Sciatic nerve (tissue), 2 donors: ENCODE results near the gene RBM27. TPM values are rescaled to one million over a fixed set of nuclear protein-coding genes. Genes with fewer than 3 reads are reported as not detected.
A peak's percentile ranks its signal among the peaks of the same experiment; 100 is the strongest.
"Not testable (repeated sequence)": the region's sequence is repeated elsewhere in the genome, so short reads cannot be mapped to it uniquely, and the experiment has no call there.

Experiments
- ATAC-seq: fragments of 200-7000 bp; cut with Tn5 transposase; one replicate; pipeline ENCODE4 v1.9.1; 2020; ENCODE audit warnings: mild to moderate bottlenecking, moderate library complexity
- DNase-seq: peaks from one replicate; pipeline ENCODE4 v3.0.0-alpha.2; 2020; ENCODE audit warnings: low spot score
- intact Hi-C: fragments of 100-400 bp; cut with DNase I; formaldehyde crosslinking; loops from one replicate; pipeline ENCODE4 v1.14.2; 2022
- total RNA-seq: library from RNA; stranded (reverse); fragmentation: NEBNext Ultra II Directional; extraction: Animal tissue kit (Norgen Biotek cat#: 25700); gene quantifications from one replicate; pipeline ENCODE4 v1.2.1, GENCODE V29; 2021
- donor health status: DM: no; HTN: no; CAD: no.
- donor health status: DM: no; HTN: no; CAD: no.

The RBM27 gene
- total RNA-seq: 22.1 TPM

- intact Hi-C loops: no loop called here
- peak; percentile 100 for ATAC-seq
- DNase-seq: peak; percentile 97
Measured at GRCh38 chr5:146203011-146203871, at the start of gene RBM27. RBM27 (plus strand) TSS chr5:146203605; CDS start chr5:146203766, 161 bp downstream.

DNA sequence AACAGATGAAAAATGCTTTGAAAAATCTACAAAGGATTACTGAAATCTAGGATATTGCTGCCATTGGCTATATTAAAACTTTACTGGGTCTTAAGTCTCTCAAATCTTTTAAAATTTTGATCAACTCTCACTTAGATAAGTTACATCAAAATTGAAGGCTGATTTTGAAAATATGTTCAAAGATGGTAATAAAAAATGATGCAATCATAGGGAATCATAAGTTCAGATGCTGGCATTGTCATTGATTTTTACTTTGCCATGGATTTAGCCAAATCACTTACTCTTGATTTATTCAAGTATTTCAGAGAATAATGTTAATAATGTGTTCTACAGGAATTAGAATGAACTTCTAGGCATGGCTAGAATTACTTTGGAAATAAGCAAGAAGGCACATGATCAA, 45.1 kb upstream of the RBM27 start:
- intact Hi-C loops: no loop called here
- no peak for ATAC-seq
- DNase-seq: no peak

DNA sequence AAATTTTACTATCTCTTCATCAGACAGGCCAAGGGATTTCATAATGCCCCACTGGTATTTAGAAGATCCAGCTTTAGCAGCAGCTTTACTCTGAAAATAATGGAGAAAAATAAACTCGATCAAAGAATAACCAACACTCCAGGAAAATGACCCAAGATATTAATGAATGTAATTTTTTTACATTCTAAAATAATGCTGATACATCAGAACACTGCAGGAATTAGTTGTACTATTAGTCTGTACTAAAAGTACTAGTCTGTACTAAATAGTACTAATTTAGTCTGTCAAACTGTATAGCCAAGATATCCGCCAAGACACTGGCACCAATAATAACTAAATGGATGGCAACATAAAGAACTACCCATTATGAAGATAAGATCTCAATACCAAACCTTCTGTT, 39.0 kb upstream of the RBM27 start:
- intact Hi-C loops: no loop called here
- no peak for ATAC-seq
- DNase-seq: no peak

- no peak for DNase-seq
- no peak for ATAC-seq
- intact Hi-C loops: no loop called here
Measured at GRCh38 chr5:146165460-146165859, 37.9 kb upstream of the RBM27 start.

- DNase-seq (no peak), ATAC-seq (no peak)
- intact Hi-C loops: no loop called here
Measured at GRCh38 chr5:146165903-146166302, 37.5 kb upstream of the RBM27 start.

DNA sequence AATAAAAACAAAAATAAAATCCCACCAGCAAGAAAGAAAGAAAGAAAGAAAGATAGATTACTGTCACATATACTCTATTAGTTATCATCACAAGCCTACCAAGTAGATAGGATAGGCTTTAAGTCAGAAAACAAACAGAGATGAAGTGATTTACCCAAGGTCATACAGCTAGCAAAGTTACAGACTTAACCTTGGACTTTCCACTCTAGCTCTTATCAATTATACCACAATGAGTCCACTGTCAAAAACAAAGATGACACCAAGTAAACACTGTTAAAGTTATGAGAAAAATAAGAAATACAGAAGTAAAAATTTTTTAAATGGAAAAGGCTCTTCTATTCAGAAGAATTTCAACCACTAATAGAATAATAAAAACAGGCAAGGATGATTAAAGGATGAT, 34.3 kb upstream of the RBM27 start:
- intact Hi-C loops: no loop called here
- ATAC-seq (no peak), DNase-seq (no peak)

DNA sequence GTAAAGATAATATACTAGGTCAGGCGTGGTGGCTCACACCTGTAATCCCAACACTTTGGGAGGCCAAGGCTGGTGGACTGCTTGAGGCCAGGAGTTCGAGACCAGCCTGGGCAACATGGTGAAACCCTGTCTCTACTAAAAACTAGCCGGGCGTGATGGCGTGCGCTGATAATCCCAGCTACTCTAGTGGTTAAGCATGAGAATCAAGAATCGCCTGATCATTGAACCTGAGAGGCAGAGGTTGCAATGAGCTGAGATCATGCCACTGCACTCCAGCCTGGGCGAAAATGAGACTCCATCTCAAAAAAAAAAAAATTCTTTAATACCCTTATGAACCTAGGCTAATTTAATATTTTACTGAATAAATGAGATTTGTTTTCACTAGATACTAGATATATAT, 30.4 kb upstream of the RBM27 start:
- DNase-seq, intact Hi-C loops, ATAC-seq: not testable (repeated sequence)

GRCh38 chr5:146173597-146173996, 29.8 kb upstream of the RBM27 start:
- ATAC-seq: no peak
- intact Hi-C loops: no loop called here
- DNase-seq: no peak

DNA sequence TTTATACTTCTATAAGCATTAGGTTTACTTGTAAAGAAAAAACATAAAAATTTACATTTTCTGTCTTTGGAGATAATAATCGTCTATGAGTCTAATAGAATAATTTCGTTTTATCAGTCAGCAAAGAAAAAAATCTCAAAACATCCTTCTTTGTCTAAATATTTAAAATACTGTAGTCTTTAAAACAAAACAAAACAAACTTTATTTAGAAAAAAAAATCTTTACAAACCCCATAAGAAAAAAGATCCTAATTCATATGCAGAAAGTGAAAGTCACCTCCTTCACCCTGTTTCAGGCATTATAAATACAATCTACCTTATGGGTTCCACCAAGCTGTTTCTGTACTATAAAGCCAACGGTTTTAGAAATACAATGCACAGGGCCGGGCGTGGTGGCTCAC, 26.6 kb upstream of the RBM27 start:
- intact Hi-C loops: no loop called here
- no peak for DNase-seq
- ATAC-seq: no peak

DNA sequence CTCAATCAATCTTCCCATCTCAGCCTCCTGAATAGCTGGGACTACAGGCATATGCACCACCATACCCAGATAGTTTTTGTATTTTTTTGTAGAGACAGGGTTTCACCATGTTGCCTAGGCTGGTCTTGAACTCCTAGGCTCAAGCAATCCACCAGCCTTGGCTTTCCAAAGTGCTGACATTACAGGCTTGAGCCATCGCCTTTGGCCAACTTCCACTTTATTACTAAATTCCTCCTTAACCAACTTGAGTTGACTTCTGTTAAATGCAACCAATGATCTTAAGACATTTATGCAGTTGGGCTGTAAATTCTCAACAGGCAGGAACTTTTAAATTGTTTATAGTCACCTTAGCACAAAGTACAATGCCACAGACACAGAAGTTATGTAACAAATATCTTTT, 23.7 kb upstream of the RBM27 start:
- intact Hi-C loops: no loop called here
- DNase-seq: no peak
- no peak for ATAC-seq

DNA sequence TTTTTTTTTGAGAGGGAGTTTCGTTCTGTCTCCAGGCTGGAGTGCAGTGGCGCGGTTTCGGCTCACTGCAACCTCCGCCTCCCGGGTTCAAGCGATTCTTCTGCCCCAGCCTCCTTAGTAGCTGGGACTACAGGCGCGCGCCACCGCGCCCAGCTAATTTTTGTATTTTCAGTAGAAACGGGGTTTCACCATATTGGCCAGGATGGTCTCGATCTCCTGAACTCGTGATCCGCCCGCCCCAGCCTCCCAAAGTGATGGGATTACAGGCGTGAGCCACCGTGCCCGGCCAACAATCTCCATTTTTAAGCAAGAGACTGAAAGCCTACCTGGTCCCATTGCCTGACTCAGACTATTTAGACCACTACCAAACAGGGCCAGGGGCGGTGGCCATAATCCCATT, 20.0 kb upstream of the RBM27 start:
- peak; percentile 57 for DNase-seq
- ATAC-seq, intact Hi-C loops: not testable (repeated sequence)

- ATAC-seq (no peak), DNase-seq (no peak)
- intact Hi-C loops: no loop called here
Measured at GRCh38 chr5:146185161-146185560, 18.2 kb upstream of the RBM27 start.

GRCh38 chr5:146188358-146188757, 15.0 kb upstream of the RBM27 start:
- intact Hi-C loops: no loop called here
- DNase-seq (no peak), ATAC-seq (no peak)

DNA sequence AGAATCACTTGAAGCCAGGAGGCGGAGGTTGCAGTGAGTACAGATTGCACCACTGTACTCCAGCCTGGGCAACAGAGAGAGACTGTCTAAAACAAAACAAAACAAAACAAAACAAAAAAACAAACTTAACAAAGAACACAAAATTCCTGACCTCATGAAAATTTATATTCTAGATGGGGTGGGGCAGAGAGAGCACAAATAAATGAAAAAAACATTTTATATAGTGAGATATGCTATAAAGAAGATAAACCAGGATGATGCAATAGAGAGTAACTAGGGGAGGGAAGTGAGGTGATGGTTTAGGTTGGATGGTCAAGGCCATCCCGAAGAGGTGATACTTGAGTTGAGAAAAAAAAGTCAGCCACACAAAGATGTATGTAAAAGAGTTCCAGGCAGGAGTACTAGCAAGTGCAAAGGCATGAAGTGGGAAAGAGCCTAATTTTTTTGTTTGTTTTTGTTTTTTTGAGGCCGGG, 10.8 kb upstream of the RBM27 start:
- no peak for ATAC-seq
- no peak for DNase-seq
- intact Hi-C loops: no loop called here

DNA sequence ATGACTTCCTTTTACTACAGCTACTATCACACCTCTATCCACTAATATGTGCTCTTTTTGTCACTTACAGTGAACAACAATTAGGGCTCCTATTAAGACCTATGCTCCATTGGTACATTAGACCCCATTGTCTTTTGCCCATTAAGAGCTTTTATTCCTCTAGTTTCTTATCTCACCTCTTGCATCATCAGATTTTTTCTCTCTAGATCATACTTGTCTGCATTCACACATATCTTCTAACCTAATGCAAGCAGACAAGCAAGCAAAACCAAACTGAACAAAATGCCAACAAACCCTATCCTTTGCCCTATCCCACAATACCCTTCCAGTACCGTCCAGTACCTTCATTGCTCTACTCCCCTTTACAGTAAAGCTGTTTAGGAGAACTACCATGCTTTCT, 10.1 kb upstream of the RBM27 start:
- ATAC-seq (no peak), DNase-seq (no peak)
- intact Hi-C loops: no loop called here

DNA sequence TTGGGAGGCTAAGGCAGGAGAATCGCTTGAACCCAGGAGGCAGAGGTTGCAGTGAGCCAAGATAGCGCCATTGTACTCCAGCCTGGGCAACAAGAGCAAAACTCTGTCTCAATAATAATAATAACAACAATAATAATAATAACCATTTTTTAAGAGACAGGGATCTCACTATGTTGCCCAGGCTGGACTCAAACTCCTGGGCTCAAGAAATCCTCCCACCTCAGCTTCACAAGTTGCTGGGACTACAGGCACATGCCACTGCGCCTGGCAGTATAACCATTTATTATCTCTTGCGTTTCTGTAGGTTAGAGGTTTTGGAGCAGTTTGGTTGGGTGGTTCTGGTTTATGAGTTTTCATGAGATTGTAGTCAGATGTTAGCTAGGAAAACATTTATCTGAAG, 8.4 kb upstream of the RBM27 start:
- DNase-seq, intact Hi-C loops, ATAC-seq: not testable (repeated sequence)

DNA sequence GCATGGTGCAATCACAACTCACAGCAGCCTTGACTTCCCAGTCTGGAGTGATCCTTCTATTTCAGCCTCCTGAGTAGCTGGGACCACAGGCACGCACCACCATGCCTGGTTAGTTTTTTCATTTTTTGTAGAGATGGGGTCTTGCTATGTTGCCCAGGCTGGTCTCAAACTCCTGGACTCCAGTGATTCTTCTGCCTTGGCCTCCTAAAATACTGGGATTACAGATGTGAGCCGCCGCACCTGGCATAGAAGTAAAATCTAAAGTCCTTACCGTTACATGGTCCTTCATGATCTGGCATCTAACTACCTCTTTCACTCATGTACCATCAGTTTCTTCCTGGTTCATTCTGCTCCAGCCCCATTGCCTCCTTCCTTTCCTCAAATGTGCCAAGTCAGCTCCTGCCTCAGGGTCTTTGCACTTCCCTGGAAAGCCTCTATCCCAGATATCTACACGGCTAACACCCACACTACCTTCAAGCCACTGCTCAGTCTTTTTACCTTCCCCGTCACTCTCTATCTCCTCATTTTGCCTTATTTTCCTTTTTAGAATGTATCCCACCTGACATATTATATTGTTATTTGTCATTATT, 6.9 kb upstream of the RBM27 start:
- intact Hi-C loops: no loop called here
- DNase-seq: no peak
- ATAC-seq: no peak

- DNase-seq (no peak), ATAC-seq (no peak)
- intact Hi-C loops: no loop called here
Measured at GRCh38 chr5:146199176-146199815, 4.1 kb upstream of the RBM27 start.

- intact Hi-C loops, ATAC-seq, DNase-seq: not testable (repeated sequence)
Measured at GRCh38 chr5:146201795-146202194, 1.6 kb upstream of the RBM27 start.

GRCh38 chr5:146203872-146204192, 427 bp downstream of the RBM27 start:
- DNase-seq (no peak), ATAC-seq (no peak)
- intact Hi-C loops: no loop called here
